Stimulated activated CD8-positive, alpha-beta memory T cell treated with anti-CD3 and anti-CD28 coated beads, Interleukin-12 subunit alpha, Interleukin-12 subunit beta, amount 100 ng/mL, for 4 hours (primary cell): Measurements from ENCODE around the gene LIN28B.
"Not testable (repeated sequence)": the region's sequence is repeated elsewhere in the genome, so short reads cannot be mapped to it uniquely, and the experiment has no call there.

Experiments
- DNase-seq: peaks from one replicate; pipeline ENCODE4 v3.0.0-alpha.2; 2020; ENCODE audit warnings: low read depth

Gene LIN28B

GRCh38 chr6:104955927-104956730 lies 778 bp upstream of the LIN28B start:
- DNase-seq: no peak

- no peak for DNase-seq
These were observed 632 bp downstream of the LIN28B start for GRCh38 chr6:104957301-104958177.

GRCh38 chr6:104958178-104959025 lies 1.5 kb downstream of the LIN28B start:
- DNase-seq: no peak

GRCh38 chr6:104959026-104959858 lies 2.3 kb downstream of the LIN28B start:
- no peak for DNase-seq

GRCh38 chr6:104969108-104969507 lies 12.2 kb downstream of the LIN28B start:
- no peak for DNase-seq

DNA sequence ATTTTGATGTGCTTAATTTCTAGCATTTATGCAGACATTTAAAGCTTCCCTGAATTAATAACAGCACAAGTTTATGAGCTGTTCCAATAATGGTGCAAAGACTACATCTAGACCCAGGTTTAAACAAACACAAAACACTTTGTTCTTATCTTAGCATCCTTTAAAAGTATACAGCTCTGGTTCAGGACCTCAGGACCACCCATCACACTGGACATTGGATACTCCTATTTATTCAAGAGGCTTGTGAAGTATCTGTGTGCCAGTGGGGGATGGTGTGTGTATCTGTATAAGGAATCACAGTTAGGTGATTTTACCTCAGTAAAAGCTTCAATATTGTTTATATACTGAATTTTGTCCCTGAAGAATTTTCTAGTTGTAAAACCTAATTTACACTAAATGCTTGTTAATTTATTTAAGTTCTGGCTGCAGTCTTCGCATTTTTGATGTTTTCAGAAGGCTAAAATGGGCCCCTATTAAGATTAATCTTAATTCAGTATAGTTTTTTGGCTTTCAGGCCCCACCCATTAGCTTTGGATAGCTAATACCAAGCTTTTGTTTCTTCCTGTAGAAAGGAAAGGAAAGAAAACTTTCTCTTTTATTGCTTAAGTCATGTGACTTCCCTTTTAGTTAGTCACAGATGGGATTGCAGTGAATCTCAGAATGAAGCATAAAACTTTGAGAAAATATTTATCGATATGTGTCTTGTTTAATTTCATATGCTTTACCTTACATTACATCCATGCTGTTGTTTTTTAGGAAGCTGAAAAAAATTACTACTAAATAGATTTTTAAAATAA lies 13.1 kb downstream of the LIN28B start:
- no peak for DNase-seq

GRCh38 chr6:104973404-104973803 lies 16.5 kb downstream of the LIN28B start:
- DNase-seq: no peak

DNA sequence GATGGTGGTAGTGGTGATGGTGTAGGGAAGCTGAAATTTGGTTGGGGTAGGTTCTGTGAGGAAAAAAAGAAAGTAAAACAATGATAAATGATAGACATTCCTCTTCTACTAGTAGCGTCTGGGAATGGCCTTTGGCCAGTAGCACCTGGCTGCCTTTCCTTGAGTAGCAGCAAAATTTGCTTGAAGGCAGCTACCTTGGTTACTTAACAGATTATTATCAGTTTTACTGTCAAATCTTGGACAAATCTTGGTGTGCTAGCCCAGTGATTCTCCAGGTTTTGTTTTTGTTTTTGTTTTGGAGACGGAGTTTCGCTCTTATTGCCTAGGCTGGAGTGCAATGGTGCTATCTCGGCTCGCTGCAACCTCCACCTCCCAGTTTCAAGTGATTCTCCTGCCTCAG lies 26.4 kb downstream of the LIN28B start:
- DNase-seq: no peak

- DNase-seq: no peak
These were observed 26.9 kb downstream of the LIN28B start for GRCh38 chr6:104983776-104984175.

DNA sequence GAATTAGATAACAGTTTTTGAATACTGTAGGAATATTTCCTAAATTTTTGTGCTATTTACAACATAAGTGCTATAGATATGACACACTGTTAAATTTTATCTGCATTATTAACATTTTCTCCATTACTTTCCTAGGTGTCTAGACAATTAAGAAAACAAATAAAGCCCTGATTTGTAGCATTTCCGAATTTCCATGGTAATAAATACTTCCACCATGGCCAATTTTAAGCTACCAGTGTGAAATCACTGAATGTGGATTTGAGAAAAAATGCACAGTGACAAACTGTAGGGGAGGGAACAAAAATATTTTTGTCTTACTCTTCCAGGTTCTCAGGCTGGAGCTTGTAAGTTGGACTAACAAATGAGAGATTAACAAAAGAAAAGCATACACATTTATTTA lies 27.9 kb downstream of the LIN28B start:
- no peak for DNase-seq

GRCh38 chr6:104985875-104986274 lies 29.0 kb downstream of the LIN28B start:
- not testable (repeated sequence) for DNase-seq

GRCh38 chr6:104986625-104987024 lies 29.7 kb downstream of the LIN28B start:
- DNase-seq: no peak

- no peak for DNase-seq
These were observed 30.3 kb downstream of the LIN28B start for GRCh38 chr6:104987218-104987617.

GRCh38 chr6:104990085-104990484 lies 33.2 kb downstream of the LIN28B start:
- no peak for DNase-seq

DNA sequence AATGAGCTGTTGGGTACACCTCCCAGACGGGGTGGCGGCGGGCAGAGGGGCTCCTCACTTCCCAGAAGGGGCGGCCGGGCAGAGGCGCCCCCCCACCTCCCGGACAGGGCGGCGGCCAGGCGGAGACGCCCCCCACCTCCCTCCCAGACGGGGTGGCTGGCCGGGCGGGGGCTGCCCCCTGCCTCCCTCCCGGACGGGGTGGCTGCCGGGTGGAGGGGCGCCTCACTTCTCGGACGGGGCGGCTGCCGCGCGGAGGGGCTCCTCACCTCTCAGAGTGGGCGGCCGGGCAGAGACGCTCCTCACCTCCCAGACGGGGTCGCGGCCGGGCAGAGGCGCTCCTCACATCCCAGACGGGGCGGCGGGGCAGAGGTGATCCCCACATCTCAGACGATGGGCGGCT lies 34.2 kb downstream of the LIN28B start:
- not testable (repeated sequence) for DNase-seq

DNA sequence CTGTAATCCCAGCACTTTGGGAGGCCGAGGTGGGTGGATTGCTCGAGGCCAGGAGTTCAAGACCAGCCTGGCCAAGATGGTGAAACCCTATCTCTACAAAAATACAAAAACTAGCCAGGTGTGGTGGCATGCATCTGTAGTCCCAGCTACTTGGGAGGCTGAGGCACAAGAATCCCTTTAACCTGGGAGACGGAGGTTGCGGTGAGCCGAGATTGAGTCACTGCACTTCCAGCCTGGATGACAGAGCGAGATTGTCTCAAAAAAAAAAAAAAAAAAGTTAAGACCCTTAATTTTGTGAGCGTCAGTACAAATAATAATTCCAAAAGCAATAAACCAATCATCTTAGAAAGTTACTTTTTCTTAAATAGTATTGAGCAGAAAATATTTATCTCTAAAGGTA lies 36.7 kb downstream of the LIN28B start:
- DNase-seq: not testable (repeated sequence)

GRCh38 chr6:104995989-104996617 lies 39.2 kb downstream of the LIN28B start:
- no peak for DNase-seq

DNA sequence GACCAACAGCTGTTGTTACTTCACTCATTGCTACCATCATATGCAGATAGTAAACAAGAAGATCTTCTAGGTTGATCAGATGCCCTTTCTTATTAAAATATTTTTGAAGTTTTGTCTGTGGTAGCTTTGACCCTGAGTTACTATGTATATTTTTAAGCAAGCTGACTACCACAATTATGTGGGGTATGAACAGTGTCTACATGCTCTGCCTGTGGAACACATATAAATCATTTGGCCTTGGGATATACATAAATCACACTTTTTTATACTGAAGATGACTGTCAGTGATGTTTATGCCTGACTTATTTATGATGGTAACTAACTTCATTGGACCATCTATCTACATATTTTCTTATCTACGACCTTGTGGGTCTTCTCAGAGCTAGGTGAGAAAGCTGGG lies 44.2 kb downstream of the LIN28B start:
- no peak for DNase-seq

GRCh38 chr6:105001906-105002305 lies 45.0 kb downstream of the LIN28B start:
- no peak for DNase-seq

- no peak for DNase-seq
These were observed 48.5 kb downstream of the LIN28B start for GRCh38 chr6:105005451-105005850.
